ENCODE results near the gene SLC7A7.

GRCh38 chr14:22813145-22813544 lies 2.1 kb downstream of the SLC7A7 start:
- TF ChIP-seq EZH2 (IDR thresholded peaks at IDR 0.05; ENCODE audit: insufficient read depth, low read length) (no peak), CTCF (IDR thresholded peaks at IDR 0.05; ENCODE audit: insufficient read depth, low read depth, low read length) (no peak)
